CD4-positive, alpha-beta T cell (primary cell): ENCODE results near the gene PNPLA1. TPM values are rescaled to one million over a fixed set of nuclear protein-coding genes. Genes with fewer than 3 reads are reported as not detected.
"Not testable (repeated sequence)": the region's sequence is repeated elsewhere in the genome, so short reads cannot be mapped to it uniquely, and the experiment has no call there.

ENCODE experiments used
- ATAC-seq: fragments of 200-7000 bp; cut with Tn5 transposase; one replicate; pipeline ENCODE4 v1.10.0; 2022; ENCODE audit warnings: mild to moderate bottlenecking; ENCODE audit not compliant: poor library complexity
- CTCF ChIA-PET: fragments of 350-600 bp; sonication (Branson Sonifier 250); formaldehyde crosslinking; loops from one replicate; lab custom pipeline; 2021; ENCODE audit warnings: antibody characterized with exemption, inconsistent platforms; lab: Charles Lee
- POLR2A ChIA-PET: fragments of 350-600 bp; sonication (Branson Sonifier 250); formaldehyde crosslinking; loops from one replicate; lab custom pipeline; 2021; ENCODE audit warnings: antibody characterized with exemption, inconsistent platforms; lab: Charles Lee
- DNase-seq, 14 experiments: peaks; one replicate each; pipeline ENCODE4 v3.0.0-alpha.2; 2013 to 2020; ENCODE audit warnings: mixed read lengths in 2 of 14
- H3K27ac ChIP-seq, 2 donors: one replicate each; pipeline versions ENCODE4 v1.5.1 to v1.7.0; 2013; ENCODE audit warnings: low read length in 2 of 2, low read depth in 1 of 2, mild to moderate bottlenecking in 1 of 2
- H3K27me3 ChIP-seq, 2 experiments: 1 replicate in 1 of 2; 2 replicates in 1 of 2; pipeline versions ENCODE4 v1.6.1 to v1.7.0; 2013; ENCODE audit warnings: low read length in 2 of 2, control low read depth in 1 of 2, mild to moderate bottlenecking in 1 of 2, moderate library complexity in 1 of 2; ENCODE audit not compliant: insufficient read depth in 2 of 2, control insufficient read depth in 1 of 2
- H3K36me3 ChIP-seq: one replicate; pipeline ENCODE4 v1.6.1; 2013; ENCODE audit warnings: low read length, control low read depth; ENCODE audit not compliant: insufficient read depth
- H3K4me1 ChIP-seq: one replicate; pipeline ENCODE4 v1.6.1; 2013; ENCODE audit warnings: low read length, control low read depth; ENCODE audit not compliant: insufficient read depth
- H3K4me3 ChIP-seq: one replicate; pipeline ENCODE4 v1.5.1; 2013; ENCODE audit warnings: mild to moderate bottlenecking, low read length, moderate library complexity
- H3K9me3 ChIP-seq, 2 experiments: 1 replicate in 1 of 2; 2 replicates in 1 of 2; pipeline versions ENCODE4 v1.6.1 to v1.7.0; 2013; ENCODE audit warnings: low read length in 2 of 2, mild to moderate bottlenecking in 2 of 2, control low read depth in 1 of 2, moderate library complexity in 1 of 2; ENCODE audit not compliant: control insufficient read depth in 1 of 2, insufficient read depth in 1 of 2
- H3K27ac Mint-ChIP-seq: one replicate; pipeline ENCODE4 v1.8.0; 2020; ENCODE audit warnings: mixed read lengths
- H3K27me3 Mint-ChIP-seq: one replicate; pipeline ENCODE4 v1.8.0; 2021; ENCODE audit warnings: mixed read lengths
- H3K36me3 Mint-ChIP-seq: one replicate; pipeline ENCODE4 v1.8.0; 2021; ENCODE audit warnings: low read depth, mixed read lengths
- H3K4me1 Mint-ChIP-seq: one replicate; pipeline ENCODE4 v1.8.0; 2021; ENCODE audit warnings: low read depth, mixed read lengths
- H3K4me3 Mint-ChIP-seq: one replicate; pipeline ENCODE4 v1.8.0; 2020; ENCODE audit warnings: mild to moderate bottlenecking, mixed read lengths
- H3K9me3 Mint-ChIP-seq: one replicate; pipeline ENCODE4 v1.8.0; 2020; ENCODE audit warnings: mixed read lengths
- intact Hi-C, 2 experiments: fragments of 100-400 bp; cut with DNase I in 1 of 2; cut with micrococcal nuclease in 1 of 2; formaldehyde crosslinking; loops; one replicate each; pipeline versions ENCODE4 v1.15.1 to v1.9.0; 2023 to 2025; cut with DNase I, micrococcal nuclease
- total RNA-seq, 174 experiments: library from RNA in 2 of 174; stranded (reverse) in 2 of 174; gene quantifications; one replicate each; pipeline ENCODE4 v1.2.3 and lab custom pipeline; 2021 to 2026
- TF ChIP-seq, protein P1 (sequence below): fragments of 200-600 bp; IDR thresholded peaks from one replicate; pipeline ENCODE4 v1.8.0; 2022; ENCODE audit warnings: antibody characterized with exemption, mild to moderate bottlenecking

The PNPLA1 gene
- total RNA-seq, 2 experiments from 2014 or later: 0.17 TPM; not detected in 1

- H3K4me1 ChIP-seq: peaks cover 20% of the 10 kb centered on the region
- DNase-seq (no peak), ATAC-seq (no peak)
- Mint-ChIP-seq H3K4me1 (peaks cover 10% of the 10 kb centered on the region), H3K4me3 (no peak overlapping the region), H3K27me3 (peaks cover 48% of the 10 kb centered on the region), H3K9me3 (no peaks in the 10 kb centered on the region), H3K27ac (no peak overlapping the region), H3K36me3 (no peaks in the 10 kb centered on the region)
- H3K27ac ChIP-seq: no peak overlapping the region
- TF ChIP-seq, protein P1, sequence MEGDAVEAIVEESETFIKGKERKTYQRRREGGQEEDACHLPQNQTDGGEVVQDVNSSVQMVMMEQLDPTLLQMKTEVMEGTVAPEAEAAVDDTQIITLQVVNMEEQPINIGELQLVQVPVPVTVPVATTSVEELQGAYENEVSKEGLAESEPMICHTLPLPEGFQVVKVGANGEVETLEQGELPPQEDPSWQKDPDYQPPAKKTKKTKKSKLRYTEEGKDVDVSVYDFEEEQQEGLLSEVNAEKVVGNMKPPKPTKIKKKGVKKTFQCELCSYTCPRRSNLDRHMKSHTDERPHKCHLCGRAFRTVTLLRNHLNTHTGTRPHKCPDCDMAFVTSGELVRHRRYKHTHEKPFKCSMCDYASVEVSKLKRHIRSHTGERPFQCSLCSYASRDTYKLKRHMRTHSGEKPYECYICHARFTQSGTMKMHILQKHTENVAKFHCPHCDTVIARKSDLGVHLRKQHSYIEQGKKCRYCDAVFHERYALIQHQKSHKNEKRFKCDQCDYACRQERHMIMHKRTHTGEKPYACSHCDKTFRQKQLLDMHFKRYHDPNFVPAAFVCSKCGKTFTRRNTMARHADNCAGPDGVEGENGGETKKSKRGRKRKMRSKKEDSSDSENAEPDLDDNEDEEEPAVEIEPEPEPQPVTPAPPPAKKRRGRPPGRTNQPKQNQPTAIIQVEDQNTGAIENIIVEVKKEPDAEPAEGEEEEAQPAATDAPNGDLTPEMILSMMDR: no peak
- H3K36me3 ChIP-seq: no peaks in the 10 kb centered on the region
- H3K27me3 ChIP-seq: peaks cover 7 to 27% of the 10 kb centered on the region in 2 experiments
- no peak overlapping the region for H3K4me3 ChIP-seq
- CTCF ChIA-PET: interaction anchor here (2.1 kb wide), 1 partner anchor 34 kb away, joined by 5 read pairs; no protein-coding TSS in a partner anchor
- POLR2A ChIA-PET: no interaction called here
- H3K9me3 ChIP-seq: no peaks in the 10 kb centered on the region
- intact Hi-C loops: no loop called here
Observed at GRCh38 chr6:36336208-36336710, 66.4 kb downstream of the PNPLA1 start.

DNA sequence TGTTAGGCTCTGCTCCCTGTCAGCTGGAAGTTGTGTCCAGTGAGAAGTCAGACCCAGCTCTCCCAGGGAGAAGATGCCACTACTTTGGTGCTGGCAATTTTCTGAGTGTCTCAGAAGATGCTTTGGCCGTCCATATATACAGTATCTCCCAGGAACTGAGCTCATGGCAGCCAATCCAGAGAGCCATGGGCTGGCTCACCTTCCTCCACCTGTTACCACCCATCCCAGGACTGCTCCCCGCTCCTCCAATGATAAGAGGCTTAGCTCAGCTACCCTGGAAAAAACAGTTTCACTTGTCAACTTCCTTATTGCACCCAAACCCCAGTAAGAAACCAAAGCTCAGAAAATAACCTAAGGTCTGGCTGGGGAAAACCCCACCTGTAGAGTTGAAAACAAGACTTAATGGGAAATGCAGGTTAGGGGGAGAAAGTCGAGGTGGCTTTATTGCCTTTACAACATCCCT is 67.0 kb downstream of the PNPLA1 start, which contains the start of gene BNIP5:
Gene BNIP5, minus strand, starts transcription at position 110 of the 463 bp plus-strand sequence. CDS start 6,198 bp downstream, outside the sequence.
- intact Hi-C loops: no loop called here
- no peaks in the 10 kb centered on the region for H3K9me3 Mint-ChIP-seq
- ATAC-seq (peak; percentile 42), DNase-seq (peak in 3 of 14 experiments; percentile 45 to 58 (median 58))
- Histone ChIP-seq H3K27ac (no peak within 1 kb of the TSS), H3K27me3 (peaks cover 7 to 27% of the 10 kb centered on the region in 2 experiments), H3K4me3 (no peak within 1 kb of the TSS), H3K36me3 (no peaks in the 10 kb centered on the region), H3K4me1 (peaks cover 20% of the 10 kb centered on the region), H3K9me3 (no peaks in the 10 kb centered on the region)
- TF ChIP-seq, protein P1: no peak
- CTCF ChIA-PET: interaction anchor here (2.1 kb wide), 1 partner anchor 34 kb away, joined by 5 read pairs; no protein-coding TSS in a partner anchor
- no peaks in the 10 kb centered on the region for H3K36me3 Mint-ChIP-seq
- H3K27ac Mint-ChIP-seq: no peak within 1 kb of the TSS
- no peak within 1 kb of the TSS for H3K4me3 Mint-ChIP-seq
- peaks cover 48% of the 10 kb centered on the region for H3K27me3 Mint-ChIP-seq
- H3K4me1 Mint-ChIP-seq: peaks cover 10% of the 10 kb centered on the region
- POLR2A ChIA-PET: interaction anchor here (1.0 kb wide), 1 partner anchor 22 kb away, joined by 3 read pairs; no protein-coding TSS in a partner anchor

DNA sequence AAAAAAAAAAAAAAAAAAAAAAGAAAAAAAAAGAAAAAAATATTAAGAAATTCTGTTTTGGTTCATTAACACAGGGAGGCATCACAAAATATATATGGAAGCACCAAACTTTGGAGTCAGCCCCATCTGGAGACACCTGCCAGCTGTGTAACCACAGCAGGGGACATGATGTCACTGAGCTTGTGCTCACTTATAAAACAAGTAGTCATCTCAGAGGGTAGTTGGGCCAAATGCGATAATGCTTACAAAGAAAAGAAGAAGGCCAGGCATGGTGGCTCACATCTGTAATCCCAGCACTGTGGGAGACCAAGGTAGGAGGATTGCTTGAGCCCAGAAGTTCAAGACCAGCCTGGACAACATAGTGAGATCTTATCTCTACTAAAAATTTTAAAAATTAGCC is 68.0 kb downstream of the PNPLA1 start:
- H3K9me3 ChIP-seq: no peaks in the 10 kb centered on the region
- ChIA-PET CTCF (interaction anchor here (2.1 kb wide), 1 partner anchor 35 kb away, joined by 5 read pairs; no protein-coding TSS in a partner anchor), POLR2A (interaction anchor here (0.6 kb wide), 1 partner anchor 22 kb away, joined by 4 read pairs; no protein-coding TSS in a partner anchor)
- H3K4me3 ChIP-seq: no peak overlapping the region
- H3K4me1 ChIP-seq: peaks cover 20% of the 10 kb centered on the region
- no peak overlapping the region for H3K27ac ChIP-seq
- H3K27me3 ChIP-seq: peaks cover 7 to 27% of the 10 kb centered on the region in 2 experiments
- Mint-ChIP-seq H3K27me3 (peaks cover 50% of the 10 kb centered on the region), H3K4me1 (peaks cover 10% of the 10 kb centered on the region), H3K36me3 (no peaks in the 10 kb centered on the region), H3K4me3 (no peak overlapping the region), H3K9me3 (no peaks in the 10 kb centered on the region), H3K27ac (no peak overlapping the region)
- TF ChIP-seq, protein P1: no peak
- DNase-seq (peak in 1 of 14 experiments; percentile 15), ATAC-seq (no peak)
- intact Hi-C loops: no loop called here
- H3K36me3 ChIP-seq: no peaks in the 10 kb centered on the region

DNA sequence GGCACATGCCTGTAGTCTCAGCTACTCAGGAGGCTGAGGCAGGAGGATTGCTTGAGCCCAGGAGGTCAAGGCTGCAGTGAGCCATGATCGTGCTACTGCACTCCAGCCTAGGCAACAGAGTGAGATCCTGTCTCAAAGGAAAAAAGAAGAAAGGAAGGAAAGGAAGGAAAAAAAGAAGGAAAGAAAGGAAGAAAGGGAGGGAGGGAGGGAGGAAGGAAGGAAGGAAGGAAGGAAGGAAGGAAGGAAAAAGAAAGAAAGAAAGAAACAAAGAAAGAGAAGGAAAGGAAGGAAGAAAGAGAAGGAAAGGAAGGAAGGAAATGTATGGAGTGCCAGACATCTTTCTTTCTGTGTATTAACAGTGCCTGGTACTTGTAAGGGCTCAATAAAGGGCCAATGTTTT is 68.4 kb downstream of the PNPLA1 start:
- POLR2A ChIA-PET, H3K36me3 ChIP-seq, H3K36me3 Mint-ChIP-seq, DNase-seq, H3K9me3 ChIP-seq, intact Hi-C loops, H3K4me3 Mint-ChIP-seq, H3K27ac Mint-ChIP-seq, ATAC-seq, H3K9me3 Mint-ChIP-seq, H3K4me3 ChIP-seq, H3K27ac ChIP-seq: not testable (repeated sequence)
- H3K4me1 Mint-ChIP-seq: peaks cover 10% of the 10 kb centered on the region
- CTCF ChIA-PET: interaction anchor here (2.1 kb wide), 1 partner anchor 36 kb away, joined by 5 read pairs; no protein-coding TSS in a partner anchor
- Histone ChIP-seq H3K27me3 (peaks cover 7 to 27% of the 10 kb centered on the region in 2 experiments), H3K4me1 (peaks cover 20% of the 10 kb centered on the region)
- H3K27me3 Mint-ChIP-seq: peaks cover 46% of the 10 kb centered on the region
